Renal pelvis (tissue), 4 donors: ENCODE measurements around the gene TMEM18. TPM values are rescaled to one million over a fixed set of nuclear protein-coding genes. Genes with fewer than 3 reads are reported as not detected.

Experiments
- DNase-seq: peaks from one replicate; pipeline ENCODE4 v3.0.0-alpha.2; 2013
- polyA plus RNA-seq, 3 donors: library from polyadenylated mRNA; unstranded; fragments of 120-200 nt; gene quantifications; one replicate each; pipeline ENCODE4 v1.2.1, GENCODE V29; 2013; ENCODE audit not compliant: insufficient read length in 3 of 3

The TMEM18 gene
- polyA plus RNA-seq, 3 donors: 54.2 to 61.4 (median 59.2) TPM

DNA sequence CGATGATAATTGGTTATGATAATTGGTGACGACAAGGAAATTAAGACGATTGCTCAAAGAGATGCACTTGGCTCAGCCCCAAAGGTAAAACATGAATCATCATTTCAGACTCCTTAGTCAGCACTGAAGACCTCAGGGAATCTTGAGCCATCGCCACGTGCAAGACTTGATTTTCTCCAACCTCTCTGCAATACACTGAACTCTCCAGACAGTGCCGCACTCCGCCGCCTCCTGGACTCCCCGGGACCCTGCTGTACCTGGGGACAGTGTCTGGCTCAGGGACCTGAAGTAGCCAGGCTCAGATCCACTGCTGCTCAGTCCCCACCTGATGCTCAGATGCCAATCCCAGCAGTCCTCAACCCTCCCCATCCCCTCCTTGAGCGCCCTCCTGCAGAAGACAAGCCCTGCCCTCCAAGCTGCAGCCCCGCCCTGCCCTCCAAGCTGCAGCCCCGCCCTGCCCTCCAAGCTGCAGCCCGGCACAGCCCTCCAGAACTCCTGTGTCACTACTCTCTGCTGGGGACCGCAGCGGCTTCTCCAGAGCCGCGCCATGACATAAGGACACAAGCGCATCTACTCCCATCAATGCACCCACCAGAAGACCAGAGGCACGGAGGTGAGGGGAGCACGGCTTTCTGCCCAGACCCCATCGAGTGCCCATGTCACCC, 1.1 kb downstream of the TMEM18 start:
- DNase-seq: no peak

- DNase-seq: no peak
These were observed 1.7 kb downstream of the TMEM18 start for GRCh38 chr2:675460-675859.

DNA sequence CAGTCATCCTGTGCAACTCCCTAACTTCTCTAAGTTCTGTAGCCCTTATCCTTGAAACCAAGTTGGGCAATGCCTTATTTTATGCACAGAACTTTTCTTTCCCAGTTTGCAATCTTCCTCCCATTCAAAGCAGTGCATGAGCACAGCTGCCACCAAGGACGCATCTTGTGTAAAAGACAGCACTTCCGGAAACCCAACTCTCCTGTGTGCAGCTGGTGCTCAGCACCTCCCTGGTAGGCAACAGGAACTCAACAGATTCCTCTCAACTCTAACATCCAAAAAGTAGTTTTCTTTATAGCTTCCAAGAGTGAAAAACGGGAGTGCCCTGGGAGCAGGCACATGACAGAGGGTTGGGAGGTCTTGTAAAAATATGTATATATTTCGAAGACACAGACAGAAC, 2.2 kb downstream of the TMEM18 start:
- DNase-seq: no peak

DNA sequence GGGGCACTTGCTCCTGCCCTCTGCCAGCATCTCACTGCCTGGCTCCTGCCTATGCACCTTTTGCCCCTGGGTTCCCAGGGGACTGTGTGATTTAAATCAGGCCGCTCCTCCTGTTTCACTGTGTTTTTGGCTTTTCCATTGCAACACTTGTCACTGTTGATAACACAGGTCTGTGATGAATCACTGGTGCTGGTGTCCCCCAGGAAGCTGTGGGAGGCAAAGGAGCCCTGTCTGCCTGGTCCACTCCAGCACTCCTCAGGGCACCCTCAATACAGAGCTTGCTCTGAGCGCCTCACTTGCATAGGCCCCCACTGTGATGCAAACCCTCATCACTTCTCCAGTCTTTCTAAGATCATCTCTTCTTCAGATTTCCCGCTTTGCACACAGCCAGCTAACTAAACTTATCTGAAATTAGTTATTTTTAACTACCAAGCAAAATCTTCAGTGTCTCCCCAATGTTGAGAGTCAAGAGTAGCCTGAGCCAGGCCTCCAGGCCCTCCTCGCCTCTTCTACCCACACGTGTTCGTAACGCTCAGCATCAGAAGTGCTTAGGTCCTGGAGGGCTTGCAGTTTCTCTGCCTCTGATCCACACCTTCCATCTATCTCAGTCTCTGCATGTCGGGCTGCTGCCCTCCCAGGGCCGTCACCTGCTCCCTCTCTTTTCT, 2.8 kb downstream of the TMEM18 start:
- DNase-seq: no peak

GRCh38 chr2:673615-674320, 3.4 kb downstream of the TMEM18 start:
- no peak for DNase-seq

DNA sequence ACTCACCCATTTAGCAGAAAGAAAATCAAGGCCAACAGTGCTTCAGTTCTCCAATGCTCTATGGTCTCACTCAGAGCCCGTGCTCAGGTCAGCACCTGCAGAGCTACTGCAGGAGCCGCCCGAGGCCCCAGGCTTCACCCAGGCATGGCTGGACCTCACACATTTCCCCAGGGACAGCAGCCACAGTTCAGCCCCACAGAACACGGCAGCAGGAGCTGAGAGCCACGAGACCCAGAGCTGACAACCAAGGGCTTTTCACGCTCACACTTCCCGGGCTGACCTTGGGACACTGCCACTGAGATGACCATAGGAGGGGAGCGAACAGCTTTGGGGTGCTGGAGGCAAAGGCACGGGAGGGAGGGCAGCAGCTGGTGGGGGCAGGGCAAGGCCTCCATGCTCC, 4.2 kb downstream of the TMEM18 start:
- no peak for DNase-seq

- no peak for DNase-seq
These were observed 4.7 kb downstream of the TMEM18 start for GRCh38 chr2:672606-672905.

- no peak for DNase-seq
These were observed 5.2 kb downstream of the TMEM18 start for GRCh38 chr2:671787-672605.

GRCh38 chr2:671072-671471, 6.1 kb downstream of the TMEM18 start:
- DNase-seq: no peak

- DNase-seq: no peak
These were observed 6.6 kb downstream of the TMEM18 start for GRCh38 chr2:670637-671036.

GRCh38 chr2:669323-669722, 7.9 kb downstream of the TMEM18 start:
- DNase-seq: no peak

DNA sequence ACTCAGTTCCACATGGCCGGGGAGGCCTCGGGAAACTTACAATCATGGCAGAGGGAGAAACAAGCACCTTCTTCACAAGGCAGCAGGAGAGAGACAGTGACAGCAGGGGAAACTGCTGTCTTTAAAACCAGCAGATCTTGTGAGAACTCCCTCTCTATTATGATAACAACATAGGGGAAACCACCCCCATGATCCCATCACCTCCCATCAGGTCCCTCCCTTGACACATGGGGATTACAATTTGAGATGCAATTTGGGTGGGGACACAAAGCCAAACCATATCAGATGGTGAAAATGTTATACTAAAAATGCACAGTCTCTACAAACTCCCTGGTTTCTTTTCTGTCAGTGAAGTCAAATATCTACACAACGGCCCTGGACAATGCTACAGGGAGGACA, 9.2 kb downstream of the TMEM18 start:
- DNase-seq: no peak

DNA sequence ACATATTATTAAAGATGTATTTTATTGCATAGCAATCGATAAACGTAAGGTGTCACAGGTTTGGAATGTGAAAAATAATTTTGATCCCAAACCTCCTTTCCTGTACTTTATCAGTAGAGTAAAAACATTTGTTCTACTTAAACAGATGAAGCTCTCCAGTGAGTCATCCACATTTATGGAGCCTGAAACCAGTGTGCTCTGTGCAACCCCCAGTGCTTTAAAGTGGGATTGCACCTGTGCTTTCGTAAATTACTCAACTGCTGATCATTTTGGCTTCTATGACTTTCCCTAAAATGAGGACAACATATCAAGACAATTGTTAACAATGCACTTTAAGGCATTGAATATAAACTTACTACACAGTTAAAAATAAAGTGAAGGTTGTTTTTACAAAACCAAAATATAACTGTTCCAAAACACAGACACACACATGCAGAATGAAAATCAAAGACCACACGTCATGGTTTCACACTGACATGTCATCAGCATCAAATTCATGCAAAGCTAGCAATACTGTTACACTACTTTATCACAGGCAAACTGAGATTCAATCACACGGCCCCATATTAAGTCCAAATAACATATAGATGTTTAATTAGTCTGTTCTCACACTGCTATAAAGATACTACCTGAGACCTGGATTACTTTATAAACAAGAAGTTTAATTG, 9.7 kb downstream of the TMEM18 start:
- DNase-seq: no peak

DNA sequence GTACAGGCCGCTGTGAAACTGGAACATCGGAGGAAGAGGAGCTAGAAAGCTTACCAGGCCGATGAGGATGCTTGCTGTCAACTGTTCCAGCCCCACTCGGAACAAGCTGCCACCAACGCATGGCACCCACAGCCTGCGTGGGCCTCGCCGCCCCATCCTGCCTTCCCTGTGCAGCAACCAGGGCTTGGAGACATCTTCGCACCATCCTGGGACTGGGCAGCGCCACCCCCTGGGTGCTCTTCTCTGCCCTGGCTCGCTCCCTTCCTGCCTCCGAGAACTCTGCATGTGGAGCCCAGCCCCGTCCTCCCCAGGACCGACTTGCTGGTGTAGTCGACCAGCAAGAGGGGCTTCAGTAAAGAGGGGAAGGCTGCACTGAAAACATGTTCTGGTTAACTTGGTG, 10.8 kb downstream of the TMEM18 start:
- no peak for DNase-seq

GRCh38 chr2:665340-666073, 11.7 kb downstream of the TMEM18 start:
- no peak for DNase-seq

- no peak for DNase-seq
These were observed 13.1 kb downstream of the TMEM18 start for GRCh38 chr2:664063-664462.

DNA sequence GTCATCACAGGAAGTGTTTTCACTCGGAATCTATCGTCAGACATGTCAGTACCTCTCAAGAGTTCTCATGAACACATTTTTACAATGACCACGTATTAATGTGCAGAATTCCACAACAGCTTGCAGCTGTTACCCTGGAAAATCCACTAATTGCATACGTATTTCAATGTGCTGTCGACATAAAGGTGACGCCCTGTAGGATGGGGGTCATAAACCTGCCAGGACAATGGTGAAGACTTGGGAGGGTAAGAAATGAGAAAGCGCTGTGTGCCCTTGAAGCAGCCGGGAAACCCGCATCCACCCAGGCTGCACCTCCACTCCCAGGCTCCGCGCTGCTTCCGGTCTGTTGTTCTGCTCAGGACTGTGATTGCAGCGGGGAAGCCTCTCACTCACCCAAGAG, 14.0 kb downstream of the TMEM18 start:
- no peak for DNase-seq

DNA sequence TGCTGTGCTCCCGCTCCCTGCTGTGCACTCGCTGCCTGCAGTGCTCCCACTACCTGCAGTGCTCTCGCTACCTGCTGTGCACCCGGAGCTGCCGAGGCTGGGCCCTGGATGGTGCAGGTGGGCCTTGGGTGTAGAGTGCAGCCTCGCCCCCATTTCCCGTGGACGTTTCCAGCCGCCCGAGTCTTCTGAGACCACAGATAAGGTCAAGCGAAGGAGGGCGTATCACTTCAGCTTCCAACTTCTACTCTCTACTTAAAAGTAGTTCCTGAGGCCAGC, 15.9 kb downstream of the TMEM18 start:
- DNase-seq: no peak

DNA sequence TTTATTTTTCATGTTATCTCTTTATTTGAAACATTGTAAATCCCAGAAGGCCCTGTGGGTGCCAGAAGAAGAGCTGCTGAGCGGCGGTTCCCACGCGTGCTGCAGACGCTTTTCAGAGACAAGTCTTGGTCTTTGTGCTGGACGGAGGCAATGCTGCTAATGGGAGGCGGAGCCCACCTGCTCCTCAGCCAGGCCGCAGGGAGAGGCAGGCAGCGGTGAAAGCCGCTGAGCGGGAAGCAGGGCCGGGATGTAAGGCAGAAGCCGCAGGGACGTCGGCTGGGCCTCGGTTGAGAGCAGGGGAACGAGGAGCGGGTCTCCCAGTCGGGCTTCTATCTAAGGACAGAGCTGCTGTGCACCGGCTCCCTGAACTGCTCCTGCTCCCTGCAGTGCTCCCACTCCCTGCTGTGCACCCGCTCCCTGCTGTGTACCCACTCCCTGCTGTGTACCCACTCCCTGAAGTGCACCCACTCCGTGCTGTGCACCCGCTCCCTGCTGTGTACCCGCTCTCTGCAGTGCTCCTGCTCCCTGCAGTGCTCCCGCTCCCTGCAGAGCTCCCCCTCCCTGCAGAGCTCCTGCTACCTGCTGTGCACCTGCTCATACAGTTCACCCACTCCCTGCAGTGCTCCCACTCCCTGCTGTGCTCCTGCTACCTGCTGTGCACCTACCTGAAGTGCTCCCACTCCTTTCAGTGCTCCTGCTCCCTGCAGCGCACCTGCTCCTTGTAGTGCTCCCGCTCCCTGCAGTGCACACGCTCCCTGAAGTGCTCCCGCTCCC, 16.4 kb downstream of the TMEM18 start:
- no peak for DNase-seq

- DNase-seq: no peak
These were observed 17.2 kb downstream of the TMEM18 start for GRCh38 chr2:660029-660428.

DNA sequence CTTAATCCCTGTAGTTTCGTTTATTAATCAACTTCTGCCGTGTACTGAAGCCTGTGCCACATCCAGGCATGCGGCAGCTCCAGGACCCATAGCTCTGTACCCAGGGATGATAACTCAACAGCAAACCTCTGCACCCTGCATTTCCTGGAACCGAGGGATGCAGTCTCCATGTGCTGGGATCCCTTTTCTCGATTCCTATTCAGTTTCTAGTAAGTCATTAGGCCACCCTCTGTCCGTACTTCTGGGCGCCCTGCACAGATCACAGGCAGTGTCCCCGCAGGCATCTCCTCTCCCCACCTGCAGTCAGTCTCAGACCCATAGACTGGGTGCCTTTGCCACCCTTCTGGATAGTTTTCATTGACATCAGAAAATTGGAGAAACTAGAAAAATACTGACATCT, 18.8 kb downstream of the TMEM18 start:
- DNase-seq: no peak
